ENCODE measurements around the gene SPINK8. TPM values are rescaled to one million over a fixed set of nuclear protein-coding genes. Genes with fewer than 3 reads are reported as not detected.
"Not testable (repeated sequence)": the region's sequence is repeated elsewhere in the genome, so short reads cannot be mapped to it uniquely, and the experiment has no call there.

SPINK8 gene
- total RNA-seq: not detected

DNA sequence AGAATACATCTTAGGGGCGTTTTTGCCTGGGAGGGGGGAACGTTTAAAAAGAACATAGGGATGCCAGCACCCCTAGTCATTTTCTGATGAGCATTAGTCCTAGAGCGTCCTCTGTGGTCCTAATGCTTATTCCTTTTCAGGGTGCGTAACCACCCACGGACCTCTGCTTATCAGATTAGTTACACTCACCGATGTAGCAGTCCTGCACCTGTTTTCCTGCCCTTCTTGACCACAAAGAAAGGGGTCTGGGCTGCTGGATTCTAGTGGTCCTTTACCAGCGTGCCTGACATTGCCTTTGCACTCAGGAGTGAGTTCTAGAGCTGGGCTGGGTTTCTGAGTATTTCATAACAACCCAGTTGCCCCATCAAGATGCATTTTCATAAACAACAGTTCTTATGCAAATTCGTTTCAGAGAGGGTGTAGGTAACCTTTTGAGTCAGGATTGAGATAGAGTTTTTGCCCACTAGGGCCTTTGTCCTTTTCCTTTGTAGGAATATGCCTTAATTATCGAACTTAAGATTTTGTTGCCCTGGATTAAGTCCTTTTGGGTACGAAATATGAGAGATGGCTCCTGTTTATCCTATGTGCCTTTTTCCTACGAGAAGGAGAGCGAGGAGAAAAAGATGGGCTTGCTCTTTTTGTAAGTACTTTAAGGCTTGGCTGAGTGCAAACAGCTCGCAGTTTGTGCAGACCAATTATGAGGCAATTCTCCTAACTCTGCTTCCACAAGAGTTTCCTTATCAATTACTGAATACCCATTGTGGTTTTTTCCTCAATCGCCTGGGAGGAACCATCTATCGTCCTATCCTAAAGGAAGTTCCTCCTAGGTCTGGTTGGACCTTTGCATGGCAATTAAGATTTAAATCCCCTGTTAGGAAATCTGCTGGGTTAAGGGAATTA, at the start of gene SPINK8:
Gene SPINK8 (minus strand): TSS at position 316 of the 900 bp plus-strand sequence. CDS start 5,320 bp downstream, outside the sequence.
- H3K9me3 ChIP-seq; in situ Hi-C loops (cut with MboI; ENCODE audit: low pct_ligation_motif_present in 1 of 4, low pct_unique_long_range_greater_than_20kb in 1 of 4, low sequenced_read_pairs in 3 of 4); DNase-seq; H3K36me3 ChIP-seq; H3K4me3 ChIP-seq; H3K4me1 ChIP-seq; intact Hi-C loops (cut with DNase I; ENCODE audit: low total_unique reads); H3K27me3 ChIP-seq; H3K27ac ChIP-seq: not testable (repeated sequence)
- 56 to 58% methylated on average over 7 to 15 of the region's 15 CpGs for WGBS, 2 donors (ENCODE audit: low coverage in 1 of 2)

DNA sequence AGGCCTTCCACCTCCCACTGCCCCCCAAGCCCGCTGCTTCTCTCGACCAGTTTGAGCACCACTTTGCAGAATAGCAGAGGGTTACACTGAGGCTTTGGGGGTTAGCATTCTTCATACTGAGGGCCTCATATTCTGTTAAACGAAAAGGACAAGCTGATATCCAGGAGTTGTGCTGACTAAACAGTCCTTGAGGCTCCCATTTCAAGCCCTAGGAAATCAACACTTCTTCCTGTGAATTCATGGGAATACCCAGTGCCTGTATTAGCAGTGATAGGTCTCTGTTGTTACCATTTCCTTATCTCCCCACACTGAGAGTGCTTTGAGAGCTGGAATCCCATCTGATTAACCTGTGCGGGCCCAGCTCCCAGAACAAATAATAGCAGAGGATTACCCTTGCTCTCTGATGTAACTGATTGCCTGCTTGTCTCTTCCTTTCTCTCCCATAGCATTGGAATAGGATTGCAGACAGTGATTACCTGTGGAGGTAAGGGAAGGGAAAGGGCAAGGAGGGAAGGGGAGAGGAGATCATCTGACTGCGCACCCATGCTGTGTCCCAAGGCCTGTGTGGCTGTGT, 39.5 kb upstream of the SPINK8 start:
- in situ Hi-C loops (cut with MboI; ENCODE audit: low pct_ligation_motif_present in 1 of 4, low pct_unique_long_range_greater_than_20kb in 1 of 4, low sequenced_read_pairs in 3 of 4): no loop called here
- TF ChIP-seq, protein P1, sequence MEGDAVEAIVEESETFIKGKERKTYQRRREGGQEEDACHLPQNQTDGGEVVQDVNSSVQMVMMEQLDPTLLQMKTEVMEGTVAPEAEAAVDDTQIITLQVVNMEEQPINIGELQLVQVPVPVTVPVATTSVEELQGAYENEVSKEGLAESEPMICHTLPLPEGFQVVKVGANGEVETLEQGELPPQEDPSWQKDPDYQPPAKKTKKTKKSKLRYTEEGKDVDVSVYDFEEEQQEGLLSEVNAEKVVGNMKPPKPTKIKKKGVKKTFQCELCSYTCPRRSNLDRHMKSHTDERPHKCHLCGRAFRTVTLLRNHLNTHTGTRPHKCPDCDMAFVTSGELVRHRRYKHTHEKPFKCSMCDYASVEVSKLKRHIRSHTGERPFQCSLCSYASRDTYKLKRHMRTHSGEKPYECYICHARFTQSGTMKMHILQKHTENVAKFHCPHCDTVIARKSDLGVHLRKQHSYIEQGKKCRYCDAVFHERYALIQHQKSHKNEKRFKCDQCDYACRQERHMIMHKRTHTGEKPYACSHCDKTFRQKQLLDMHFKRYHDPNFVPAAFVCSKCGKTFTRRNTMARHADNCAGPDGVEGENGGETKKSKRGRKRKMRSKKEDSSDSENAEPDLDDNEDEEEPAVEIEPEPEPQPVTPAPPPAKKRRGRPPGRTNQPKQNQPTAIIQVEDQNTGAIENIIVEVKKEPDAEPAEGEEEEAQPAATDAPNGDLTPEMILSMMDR (IDR thresholded peaks at IDR 0.05): no peak
- TF ChIP-seq EP300 (IDR thresholded peaks at IDR 0.05; ENCODE audit: low read depth) (no peak), POLR2AphosphoS5 (IDR thresholded peaks at IDR 0.05) (no peak), POLR2A (IDR thresholded peaks at IDR 0.05) (no peak)
- H3K4me3 ChIP-seq: no peak overlapping the region
- DNase-seq: no peak
- intact Hi-C loops (cut with DNase I; ENCODE audit: low total_unique reads): no loop called here
- no peaks in the 10 kb centered on the region for H3K27me3 ChIP-seq
- no peak overlapping the region for H3K27ac ChIP-seq
- H3K9me3 ChIP-seq: no peaks in the 10 kb centered on the region
- H3K36me3 ChIP-seq: no peaks in the 10 kb centered on the region
- 76 to 80% methylated on average over 1 to 5 of the region's 5 CpGs for WGBS, 2 donors (ENCODE audit: low coverage in 1 of 2)
- H3K4me1 ChIP-seq: peaks cover 0 to 5% (median 0%) of the 10 kb centered on the region in 4 donors

DNA sequence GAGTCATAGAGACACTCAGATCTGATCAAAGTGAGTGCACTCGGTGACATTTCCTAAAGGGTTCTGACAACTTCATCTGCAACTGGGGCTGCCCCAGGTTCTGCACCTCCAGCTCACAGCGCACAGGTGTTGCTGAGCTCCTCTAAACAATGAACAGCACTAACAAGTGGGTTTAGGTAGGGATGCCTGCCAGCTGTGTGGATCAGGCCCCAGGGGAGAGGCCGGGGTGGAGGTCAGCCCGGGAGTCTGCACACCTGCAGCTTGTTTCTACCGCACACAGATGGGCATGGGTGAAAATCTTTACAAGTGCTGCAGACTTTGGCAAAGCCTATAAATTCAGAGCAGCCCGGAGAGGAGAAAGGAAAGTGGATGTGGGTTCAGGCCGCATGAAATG, 38.9 kb upstream of the SPINK8 start:
- no peaks in the 10 kb centered on the region for H3K27me3 ChIP-seq
- no peak for TF ChIP-seq EP300 (IDR thresholded peaks at IDR 0.05; ENCODE audit: low read depth)
- no peaks in the 10 kb centered on the region for H3K36me3 ChIP-seq
- no peak for DNase-seq
- H3K4me3 ChIP-seq: no peak overlapping the region
- in situ Hi-C loops (cut with MboI; ENCODE audit: low pct_ligation_motif_present in 1 of 4, low pct_unique_long_range_greater_than_20kb in 1 of 4, low sequenced_read_pairs in 3 of 4) (no loop called here), intact Hi-C loops (cut with DNase I; ENCODE audit: low total_unique reads) (no loop called here)
- H3K27ac ChIP-seq: no peak overlapping the region
- H3K9me3 ChIP-seq: no peaks in the 10 kb centered on the region
- peaks cover 0 to 5% (median 0%) of the 10 kb centered on the region in 4 donors for H3K4me1 ChIP-seq
- WGBS, 2 donors (ENCODE audit: low coverage in 1 of 2): 74 to 100% methylated on average over 4 to 7 of the region's 7 CpGs

DNA sequence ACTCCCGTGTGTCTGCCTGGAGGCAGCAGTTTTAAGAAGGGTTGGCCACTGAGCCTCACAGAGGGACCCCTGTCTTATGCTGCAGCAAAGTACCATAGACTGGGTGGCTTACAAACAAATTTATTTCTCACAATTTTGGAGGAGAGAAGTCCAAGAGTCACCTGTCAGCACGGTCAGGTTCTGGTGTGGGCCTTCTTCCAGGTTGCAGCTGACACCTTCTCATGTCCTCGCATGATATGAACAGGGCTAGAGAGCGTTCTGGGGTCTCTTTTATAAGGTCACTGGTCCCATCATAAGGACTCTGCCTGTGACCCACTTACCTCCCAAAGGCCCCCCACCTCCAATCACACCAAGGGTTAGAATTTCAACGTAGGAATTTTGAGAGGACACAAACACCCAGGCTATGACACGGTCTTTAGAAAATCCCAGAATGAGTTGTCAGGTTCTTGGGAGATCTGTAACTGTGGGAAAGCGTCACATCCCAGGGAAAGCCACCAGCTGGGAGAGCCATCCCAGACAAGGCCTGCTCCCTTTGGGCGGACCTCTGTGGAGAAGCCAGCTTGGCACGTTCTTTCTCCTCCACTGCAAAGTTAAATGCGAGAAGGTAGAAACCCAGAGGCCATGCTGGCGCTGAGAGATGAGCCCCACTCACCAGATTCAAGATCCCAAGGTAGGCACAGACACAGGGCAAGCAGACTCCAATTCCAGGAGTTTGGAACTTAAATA, 38.4 kb upstream of the SPINK8 start, which contains the start of gene FBXW12:
Gene FBXW12 (plus strand): TSS at position 569 of the 726 bp plus-strand sequence. CDS start 549 bp downstream, outside the sequence.
- no peak within 1 kb of the TSS for H3K4me3 ChIP-seq
- no peaks in the 10 kb centered on the region for H3K27me3 ChIP-seq
- no peak for DNase-seq
- H3K9me3 ChIP-seq: no peaks in the 10 kb centered on the region
- H3K27ac ChIP-seq: no peak within 1 kb of the TSS
- in situ Hi-C loops (cut with MboI; ENCODE audit: low pct_ligation_motif_present in 1 of 4, low pct_unique_long_range_greater_than_20kb in 1 of 4, low sequenced_read_pairs in 3 of 4) (no loop called here), intact Hi-C loops (cut with DNase I; ENCODE audit: low total_unique reads) (no loop called here)
- H3K4me1 ChIP-seq: peaks cover 0 to 5% (median 0%) of the 10 kb centered on the region in 4 donors
- TF ChIP-seq POLR2A (IDR thresholded peaks at IDR 0.05): no peak
- no peak for TF ChIP-seq EP300 (IDR thresholded peaks at IDR 0.05; ENCODE audit: low read depth)
- TF ChIP-seq, protein P1 (IDR thresholded peaks at IDR 0.05): no peak
- WGBS, 2 donors (ENCODE audit: low coverage in 1 of 2): 93% methylated on average over 11 of the region's 11 CpGs; no CpG with 5 or more reads in 1 of the 2 donors
- no peaks in the 10 kb centered on the region for H3K36me3 ChIP-seq

DNA sequence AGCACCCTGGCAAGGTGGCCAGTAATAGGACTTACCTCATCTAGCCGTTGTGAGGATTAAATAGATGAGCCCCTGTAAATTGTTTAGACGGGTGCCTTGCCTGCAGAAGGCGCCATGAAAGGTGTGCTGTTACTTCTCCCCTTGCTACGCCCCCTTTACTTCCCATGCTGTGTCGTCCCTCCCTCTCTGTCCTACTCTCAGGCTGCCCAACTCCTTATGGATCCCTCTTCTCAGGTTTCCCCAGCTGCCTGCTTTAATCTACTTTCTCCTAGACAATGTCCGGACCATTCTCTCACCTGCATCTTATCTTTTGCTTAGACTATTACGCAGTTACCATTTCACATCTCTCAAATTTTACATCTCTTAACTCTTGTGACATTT, 36.9 kb upstream of the SPINK8 start:
- Histone ChIP-seq H3K27ac (no peak overlapping the region), H3K9me3 (no peaks in the 10 kb centered on the region), H3K4me1 (peaks cover 0 to 5% (median 0%) of the 10 kb centered on the region in 4 donors), H3K36me3 (no peaks in the 10 kb centered on the region), H3K4me3 (no peak overlapping the region), H3K27me3 (no peaks in the 10 kb centered on the region)
- TF ChIP-seq POLR2AphosphoS5 (IDR thresholded peaks at IDR 0.05): no peak
- no peak for TF ChIP-seq EP300 (IDR thresholded peaks at IDR 0.05; ENCODE audit: low read depth)
- no peak for TF ChIP-seq POLR2A (IDR thresholded peaks at IDR 0.05)
- TF ChIP-seq, protein P1 (IDR thresholded peaks at IDR 0.05): no peak
- no peak for DNase-seq
- intact Hi-C loops (cut with DNase I; ENCODE audit: low total_unique reads) (loop anchor here (1.0 kb wide), 1 partner anchor 22 kb away; no protein-coding TSS in a partner anchor), in situ Hi-C loops (cut with MboI; ENCODE audit: low pct_ligation_motif_present in 1 of 4, low pct_unique_long_range_greater_than_20kb in 1 of 4, low sequenced_read_pairs in 3 of 4) (no loop called here)
- 74 to 82% methylated on average over 7 of the region's 7 CpGs for WGBS, 2 donors (ENCODE audit: low coverage in 1 of 2)

All from transverse colon (tissue), 4 donors.